ENCODE data around the gene PTAR1. TPM values are rescaled to one million over a fixed set of nuclear protein-coding genes. Genes with fewer than 3 reads are reported as not detected.

The PTAR1 gene
- total RNA-seq, 4 donors from 2014 or later, result 27.8 to 52.3 (median 47.8) TPM

DNA sequence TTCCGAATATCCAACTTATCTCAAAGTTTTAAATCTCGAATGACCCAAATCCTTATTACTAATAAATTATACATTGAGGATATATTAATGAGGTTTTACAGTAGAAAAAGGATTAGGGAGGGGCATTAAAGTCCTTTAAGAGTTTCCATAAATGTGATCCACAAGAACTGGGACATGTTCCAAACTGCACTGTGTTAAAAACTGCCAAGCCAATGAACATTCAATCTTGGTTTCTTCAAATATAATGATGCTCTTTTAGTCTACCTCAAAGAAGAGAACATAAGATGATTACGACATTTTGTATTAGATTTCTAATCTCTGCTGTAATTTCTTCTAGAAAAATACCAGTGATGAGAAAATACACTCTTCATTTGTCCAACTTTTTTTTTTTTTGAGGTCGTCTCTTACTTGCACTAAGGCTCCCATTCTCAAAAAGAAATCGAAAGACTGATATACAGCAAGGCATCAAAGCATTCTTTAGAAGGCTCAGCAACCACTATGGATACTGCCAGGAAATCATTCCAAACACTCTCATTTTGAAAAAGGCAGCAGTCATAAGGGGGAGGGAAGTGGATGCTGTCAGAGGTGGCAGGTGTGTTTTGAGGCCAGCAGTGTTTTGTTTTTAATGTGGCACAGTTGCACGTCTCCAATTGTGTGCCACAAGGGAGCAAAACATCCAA, 1.7 kb downstream of the PTAR1 start:
- DNase-seq (ENCODE audit: low spot score in 2 of 2), result no peak
- no peak overlapping the region for H3K4me3 ChIP-seq (ENCODE audit: low read depth, poor library complexity, severe bottlenecking)
- intact Hi-C loops (cut with DNase I; ENCODE audit: low total_unique reads), result loop anchor here (10.0 kb wide), 1 partner anchor 83 kb away; the partner anchor contains the start of gene APBA1
- WGBS, 2 donors, result 41 to 44% methylated on average over 6 of the region's 6 CpGs
- no peak for TF ChIP-seq POLR2A (IDR thresholded peaks at IDR 0.05)

DNA sequence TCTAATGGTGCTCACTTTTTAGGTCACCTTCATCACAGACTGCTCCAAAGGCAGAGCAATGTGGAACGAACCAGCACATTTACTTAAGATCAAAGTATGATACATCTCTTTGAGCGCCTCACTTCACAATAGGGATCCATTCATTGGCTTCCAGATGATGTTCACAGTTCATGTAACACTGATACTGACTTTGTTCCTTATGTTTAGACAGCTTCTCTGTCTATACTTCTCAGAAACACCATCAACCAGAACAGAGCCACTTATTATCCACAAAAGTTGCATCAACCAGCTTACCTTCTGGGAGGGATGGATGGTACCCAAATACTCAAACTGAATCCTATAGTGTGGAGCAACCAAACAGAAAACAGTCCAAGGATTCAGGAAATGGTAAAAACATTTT, 4.6 kb downstream of the PTAR1 start:
- no peak for DNase-seq (ENCODE audit: low spot score in 2 of 2)
- H3K4me3 ChIP-seq (ENCODE audit: low read depth, poor library complexity, severe bottlenecking), result no peak overlapping the region
- intact Hi-C loops (cut with DNase I; ENCODE audit: low total_unique reads), result loop anchor here (10.0 kb wide), 1 partner anchor 80 kb away; the partner anchor contains the start of gene APBA1
- 88 to 90% methylated on average over 2 of the region's 2 CpGs for WGBS, 2 donors
- TF ChIP-seq POLR2A (IDR thresholded peaks at IDR 0.05), result no peak
- TF ChIP-seq, protein P1, sequence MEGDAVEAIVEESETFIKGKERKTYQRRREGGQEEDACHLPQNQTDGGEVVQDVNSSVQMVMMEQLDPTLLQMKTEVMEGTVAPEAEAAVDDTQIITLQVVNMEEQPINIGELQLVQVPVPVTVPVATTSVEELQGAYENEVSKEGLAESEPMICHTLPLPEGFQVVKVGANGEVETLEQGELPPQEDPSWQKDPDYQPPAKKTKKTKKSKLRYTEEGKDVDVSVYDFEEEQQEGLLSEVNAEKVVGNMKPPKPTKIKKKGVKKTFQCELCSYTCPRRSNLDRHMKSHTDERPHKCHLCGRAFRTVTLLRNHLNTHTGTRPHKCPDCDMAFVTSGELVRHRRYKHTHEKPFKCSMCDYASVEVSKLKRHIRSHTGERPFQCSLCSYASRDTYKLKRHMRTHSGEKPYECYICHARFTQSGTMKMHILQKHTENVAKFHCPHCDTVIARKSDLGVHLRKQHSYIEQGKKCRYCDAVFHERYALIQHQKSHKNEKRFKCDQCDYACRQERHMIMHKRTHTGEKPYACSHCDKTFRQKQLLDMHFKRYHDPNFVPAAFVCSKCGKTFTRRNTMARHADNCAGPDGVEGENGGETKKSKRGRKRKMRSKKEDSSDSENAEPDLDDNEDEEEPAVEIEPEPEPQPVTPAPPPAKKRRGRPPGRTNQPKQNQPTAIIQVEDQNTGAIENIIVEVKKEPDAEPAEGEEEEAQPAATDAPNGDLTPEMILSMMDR (IDR thresholded peaks at IDR 0.05), result no peak

DNA sequence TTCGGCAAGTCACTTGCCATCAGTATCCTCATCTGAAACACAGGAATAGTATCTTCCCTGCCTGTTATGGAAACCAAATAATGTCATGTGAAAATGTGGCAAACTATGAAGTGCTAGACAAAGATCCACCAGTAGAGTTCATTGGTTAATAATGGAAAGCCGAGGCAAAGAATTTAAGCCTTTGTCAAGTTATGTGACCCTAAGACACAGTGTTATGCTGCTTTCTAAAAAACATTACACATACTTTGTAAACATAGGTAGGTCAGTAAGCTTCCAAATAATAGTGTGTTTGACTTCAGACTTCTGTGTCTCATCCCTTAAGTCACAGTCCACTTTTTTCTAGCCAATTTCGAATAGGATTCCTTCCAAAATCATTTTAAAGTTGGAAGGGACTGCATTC, 6.0 kb downstream of the PTAR1 start:
- no peak overlapping the region for H3K4me3 ChIP-seq (ENCODE audit: low read depth, poor library complexity, severe bottlenecking)
- DNase-seq (ENCODE audit: low spot score in 2 of 2), result no peak
- 92 to 97% methylated on average over 3 of the region's 3 CpGs for WGBS, 2 donors
- TF ChIP-seq POLR2A (IDR thresholded peaks at IDR 0.05), result no peak
- TF ChIP-seq, protein P1 (IDR thresholded peaks at IDR 0.05), result no peak
- intact Hi-C loops (cut with DNase I; ENCODE audit: low total_unique reads), result loop anchor here (10.0 kb wide), 1 partner anchor 79 kb away; the partner anchor contains the start of gene APBA1

GRCh38 chr9:69750085-69750484, 9.7 kb downstream of the PTAR1 start:
- no peak for TF ChIP-seq POLR2A (IDR thresholded peaks at IDR 0.05)
- TF ChIP-seq, protein P1 (IDR thresholded peaks at IDR 0.05), result no peak
- WGBS, 2 donors, result 71 to 73% methylated on average over 2 of the region's 2 CpGs
- H3K4me3 ChIP-seq (ENCODE audit: low read depth, poor library complexity, severe bottlenecking), result no peak overlapping the region
- intact Hi-C loops (cut with DNase I; ENCODE audit: low total_unique reads), result loop anchor here (10.0 kb wide), 1 partner anchor 75 kb away; the partner anchor contains the start of gene APBA1
- DNase-seq (ENCODE audit: low spot score in 2 of 2), result no peak

GRCh38 chr9:69748304-69748703, 11.5 kb downstream of the PTAR1 start:
- H3K4me3 ChIP-seq (ENCODE audit: low read depth, poor library complexity, severe bottlenecking), result no peak overlapping the region
- no peak for DNase-seq (ENCODE audit: low spot score in 2 of 2)
- intact Hi-C loops (cut with DNase I; ENCODE audit: low total_unique reads), result no loop called here
- no peak for TF ChIP-seq POLR2A (IDR thresholded peaks at IDR 0.05)
- WGBS, 2 donors, result 82 to 84% methylated on average over 2 of the region's 2 CpGs

DNA sequence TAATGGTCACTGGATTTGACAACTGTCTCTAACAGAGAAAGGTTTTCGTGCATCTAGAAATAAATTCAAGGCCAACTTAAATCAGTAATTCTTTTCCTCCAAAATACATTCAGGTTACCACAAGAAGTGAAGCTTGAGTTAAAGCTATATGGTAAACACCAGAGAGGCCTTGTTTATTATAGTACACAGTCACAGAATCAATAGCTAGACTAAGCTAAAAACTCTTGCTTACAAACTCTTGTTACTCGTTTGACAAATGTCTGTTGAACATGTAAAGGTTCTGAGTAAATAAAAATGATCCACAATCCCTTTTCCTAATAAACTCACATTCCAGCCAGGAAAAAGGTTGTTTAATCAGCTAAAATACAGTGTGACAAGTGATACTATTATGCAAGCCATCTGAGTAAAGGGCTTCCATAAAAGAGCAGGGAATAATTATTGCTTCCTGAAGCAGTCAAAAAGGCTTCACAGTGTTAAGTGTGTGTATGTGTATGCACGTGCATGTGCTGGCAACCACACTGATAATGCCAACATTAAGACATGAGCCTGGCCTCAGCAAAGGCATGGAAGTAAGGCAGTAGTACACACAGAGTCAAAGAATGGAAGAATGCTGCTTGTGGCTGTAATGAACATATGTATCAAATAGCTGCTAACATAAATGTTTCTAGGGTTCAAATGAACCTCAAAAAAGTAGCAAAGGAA, 12.8 kb downstream of the PTAR1 start:
- TF ChIP-seq POLR2A (IDR thresholded peaks at IDR 0.05), result no peak
- intact Hi-C loops (cut with DNase I; ENCODE audit: low total_unique reads), result no loop called here
- no peak overlapping the region for H3K4me3 ChIP-seq (ENCODE audit: low read depth, poor library complexity, severe bottlenecking)
- no peak for DNase-seq (ENCODE audit: low spot score in 2 of 2)
- 65 to 68% methylated on average over 3 of the region's 3 CpGs for WGBS, 2 donors

- intact Hi-C loops (cut with DNase I; ENCODE audit: low total_unique reads), result no loop called here
- no peak overlapping the region for H3K4me3 ChIP-seq (ENCODE audit: low read depth, poor library complexity, severe bottlenecking)
- 61% methylated on average over 3 of the region's 3 CpGs for whole genome bisulfite sequencing, 2 donors
- no peak for TF ChIP-seq POLR2A (IDR thresholded peaks at IDR 0.05)
- TF ChIP-seq, protein P1 (IDR thresholded peaks at IDR 0.05), result no peak
- DNase-seq (ENCODE audit: low spot score in 2 of 2), result no peak
Measured at GRCh38 chr9:69745716-69746437, 13.9 kb downstream of the PTAR1 start.

Measured in lower leg skin (tissue), 4 donors.